Fibroblast of lung (primary cell): ENCODE measurements around the gene LRRFIP1. TPM values are rescaled to one million over a fixed set of nuclear protein-coding genes. Genes with fewer than 3 reads are reported as not detected.

Source experiments
- DNase-seq, 2 donors: peaks; one replicate each; pipeline versions ENCODE4 v3.0.0 to v3.0.0-alpha.2; 2010; ENCODE audit warnings: low read depth in 2 of 2
- H2AFZ ChIP-seq: 2 replicates; pipeline ENCODE4 v1.5.1; 2012; ENCODE audit warnings: low read length, control low read depth, inconsistent platforms
- H3K27ac ChIP-seq: 2 replicates; pipeline ENCODE4 v1.5.1; 2011; ENCODE audit warnings: low read length, control low read depth; ENCODE audit not compliant: insufficient read depth
- H3K27me3 ChIP-seq: 2 replicates; pipeline ENCODE4 v1.5.1; 2011; ENCODE audit warnings: mild to moderate bottlenecking, low read length; ENCODE audit not compliant: control insufficient read depth, insufficient read depth
- H3K36me3 ChIP-seq: 2 replicates; pipeline ENCODE4 v1.5.1; 2011; ENCODE audit warnings: low read length; ENCODE audit not compliant: control insufficient read depth, insufficient read depth
- H3K4me1 ChIP-seq: 2 replicates; pipeline ENCODE4 v1.5.1; 2011; ENCODE audit warnings: low read length; ENCODE audit not compliant: control insufficient read depth, insufficient read depth; ENCODE audit errors: extremely low read depth
- H3K4me2 ChIP-seq: 2 replicates; pipeline ENCODE4 v1.5.1; 2011; ENCODE audit warnings: low read length, control low read depth; ENCODE audit not compliant: insufficient read depth; ENCODE audit errors: extremely low read depth
- H3K4me3 ChIP-seq, 4 experiments: fragments of 200-600 bp in 1 of 4; sonication (generic) in 1 of 4; replicated peaks in 1 of 4; 2 replicates each; pipeline ENCODE4 v1.5.1; 2011 to 2016; ENCODE audit warnings: low read length in 4 of 4, low read depth in 3 of 4, mild to moderate bottlenecking in 3 of 4, control low read depth in 2 of 4, inconsistent platforms in 1 of 4, mixed read lengths in 1 of 4; ENCODE audit not compliant: insufficient read depth in 1 of 4; ENCODE audit errors: control extremely low read depth in 1 of 4
- H3K79me2 ChIP-seq: 2 replicates; pipeline ENCODE4 v1.5.1; 2012; ENCODE audit warnings: mild to moderate bottlenecking, low read length, inconsistent platforms; ENCODE audit not compliant: control insufficient read depth, insufficient read depth
- H3K9ac ChIP-seq: 2 replicates; pipeline ENCODE4 v1.5.1; 2011; ENCODE audit warnings: mild to moderate bottlenecking, low read length, control low read depth; ENCODE audit not compliant: insufficient read depth
- H3K9me3 ChIP-seq: 2 replicates; pipeline ENCODE4 v1.5.1; 2012; ENCODE audit warnings: low read depth, low read length; ENCODE audit not compliant: control insufficient read depth, insufficient read depth
- H4K20me1 ChIP-seq: 2 replicates; pipeline ENCODE4 v1.5.1; 2011; ENCODE audit warnings: low read length; ENCODE audit not compliant: control insufficient read depth, insufficient read depth; ENCODE audit errors: extremely low read depth
- EZH2 ChIP-seq: IDR thresholded peaks from 2 replicates; pipeline ENCODE4 v1.5.1; 2012; ENCODE audit warnings: low read length, control low read depth, mild to moderate bottlenecking; ENCODE audit errors: missing control alignments
- polyA plus RNA-seq, 2 donors: library from polyadenylated mRNA; depleted of rRNA in 1 of 2; stranded (reverse) in 1 of 2; unstranded in 1 of 2; fragments of >200 nt; gene quantifications; 2 replicates each; pipeline ENCODE4 v1.2.1, GENCODE V29; 2011 to 2012; ENCODE audit warnings: missing spikeins in 1 of 2
- total RNA-seq: library from RNA; depleted of rRNA; stranded (reverse); fragments of >200 nt; gene quantifications from 2 replicates; pipeline ENCODE4 v1.2.1, GENCODE V29; 2014
- TF ChIP-seq, protein P1 (sequence below), 2 donors: IDR thresholded peaks in 1 of 2; conservative IDR thresholded peaks in 1 of 2; 1 replicate in 1 of 2; 2 replicates in 1 of 2; pipeline ENCODE4 v1.5.1; 2011 to 2012; ENCODE audit warnings: low read length in 2 of 2, control low read depth in 1 of 2, inconsistent platforms in 1 of 2, low read depth in 1 of 2, mild to moderate bottlenecking in 1 of 2

LRRFIP1 gene
- total and polyA plus RNA-seq, 2 donors (not counting 1 experiment from before 2014, with no cell fraction given) = 58.1 to 113 TPM

DNA sequence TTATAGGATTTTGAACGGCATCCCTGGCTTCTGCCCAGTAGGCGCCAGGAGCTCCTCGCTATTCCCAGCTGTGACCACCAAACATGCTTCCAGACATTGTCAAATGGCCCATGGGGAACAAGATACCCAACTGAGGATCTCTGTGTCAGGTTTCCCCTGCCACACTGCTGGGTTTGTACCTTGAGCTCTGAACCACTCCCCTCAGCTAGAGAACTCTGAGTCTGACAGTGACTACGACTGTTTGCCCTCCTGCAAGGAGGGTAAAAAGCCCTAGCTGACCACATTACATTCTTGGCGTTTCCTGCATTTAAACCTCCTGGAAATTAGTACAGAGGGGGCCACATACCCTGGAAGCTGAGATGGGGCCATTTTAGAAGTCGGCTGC lies 12.4 kb downstream of the LRRFIP1 start:
- Histone ChIP-seq H3K9ac (no peak overlapping the region), H2AFZ (no peak overlapping the region), H3K79me2 (no peaks in the 10 kb centered on the region), H3K36me3 (no peaks in the 10 kb centered on the region), H3K4me2 (no peak overlapping the region), H3K4me3 (no peak overlapping the region), H3K4me1 (no peaks in the 10 kb centered on the region), H3K9me3 (no peaks in the 10 kb centered on the region), H4K20me1 (no peaks in the 10 kb centered on the region), H3K27ac (no peak overlapping the region), H3K27me3 (no peaks in the 10 kb centered on the region)
- DNase-seq = no peak
- TF ChIP-seq, protein P1, sequence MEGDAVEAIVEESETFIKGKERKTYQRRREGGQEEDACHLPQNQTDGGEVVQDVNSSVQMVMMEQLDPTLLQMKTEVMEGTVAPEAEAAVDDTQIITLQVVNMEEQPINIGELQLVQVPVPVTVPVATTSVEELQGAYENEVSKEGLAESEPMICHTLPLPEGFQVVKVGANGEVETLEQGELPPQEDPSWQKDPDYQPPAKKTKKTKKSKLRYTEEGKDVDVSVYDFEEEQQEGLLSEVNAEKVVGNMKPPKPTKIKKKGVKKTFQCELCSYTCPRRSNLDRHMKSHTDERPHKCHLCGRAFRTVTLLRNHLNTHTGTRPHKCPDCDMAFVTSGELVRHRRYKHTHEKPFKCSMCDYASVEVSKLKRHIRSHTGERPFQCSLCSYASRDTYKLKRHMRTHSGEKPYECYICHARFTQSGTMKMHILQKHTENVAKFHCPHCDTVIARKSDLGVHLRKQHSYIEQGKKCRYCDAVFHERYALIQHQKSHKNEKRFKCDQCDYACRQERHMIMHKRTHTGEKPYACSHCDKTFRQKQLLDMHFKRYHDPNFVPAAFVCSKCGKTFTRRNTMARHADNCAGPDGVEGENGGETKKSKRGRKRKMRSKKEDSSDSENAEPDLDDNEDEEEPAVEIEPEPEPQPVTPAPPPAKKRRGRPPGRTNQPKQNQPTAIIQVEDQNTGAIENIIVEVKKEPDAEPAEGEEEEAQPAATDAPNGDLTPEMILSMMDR (conservative IDR thresholded peaks at IDR 0.05 in 1 of 2, IDR thresholded peaks at IDR 0.05 in 1 of 2; ENCODE audit: low read depth in 1 of 2, low read length in 2 of 2) = no peak
- TF ChIP-seq EZH2 = no peak

DNA sequence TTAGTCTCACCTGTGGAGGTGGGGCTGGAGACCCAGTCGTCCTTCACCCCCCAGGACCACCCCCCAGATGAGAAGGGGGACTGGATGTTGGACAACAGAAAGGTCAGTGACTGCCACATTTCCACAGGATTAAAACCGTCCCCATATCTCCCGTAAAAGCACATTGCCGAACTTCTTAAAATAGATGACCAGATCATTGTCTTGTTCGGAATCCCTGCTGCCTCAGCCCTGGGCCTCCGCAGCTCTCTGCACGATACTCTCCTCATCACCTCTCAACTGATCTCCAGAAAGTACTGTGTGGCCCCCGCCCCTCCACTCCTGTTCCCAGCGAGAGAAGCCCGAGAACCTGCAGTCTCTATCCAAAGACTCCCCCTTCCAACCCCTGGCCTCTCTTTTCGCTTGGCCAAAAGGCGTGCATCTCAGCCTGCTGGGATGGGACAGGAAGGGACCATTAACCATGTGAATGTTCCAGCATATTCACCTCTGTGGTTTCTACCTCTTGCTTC lies 13.2 kb downstream of the LRRFIP1 start:
- Histone ChIP-seq H4K20me1 (no peaks in the 10 kb centered on the region), H3K4me3 (no peak overlapping the region), H3K27me3 (no peaks in the 10 kb centered on the region), H3K9ac (no peak overlapping the region), H3K9me3 (no peaks in the 10 kb centered on the region), H3K4me2 (no peak overlapping the region), H3K27ac (no peak overlapping the region), H3K36me3 (no peaks in the 10 kb centered on the region), H3K79me2 (no peaks in the 10 kb centered on the region), H2AFZ (no peak overlapping the region), H3K4me1 (no peaks in the 10 kb centered on the region)
- no peak for TF ChIP-seq EZH2
- DNase-seq = no peak

DNA sequence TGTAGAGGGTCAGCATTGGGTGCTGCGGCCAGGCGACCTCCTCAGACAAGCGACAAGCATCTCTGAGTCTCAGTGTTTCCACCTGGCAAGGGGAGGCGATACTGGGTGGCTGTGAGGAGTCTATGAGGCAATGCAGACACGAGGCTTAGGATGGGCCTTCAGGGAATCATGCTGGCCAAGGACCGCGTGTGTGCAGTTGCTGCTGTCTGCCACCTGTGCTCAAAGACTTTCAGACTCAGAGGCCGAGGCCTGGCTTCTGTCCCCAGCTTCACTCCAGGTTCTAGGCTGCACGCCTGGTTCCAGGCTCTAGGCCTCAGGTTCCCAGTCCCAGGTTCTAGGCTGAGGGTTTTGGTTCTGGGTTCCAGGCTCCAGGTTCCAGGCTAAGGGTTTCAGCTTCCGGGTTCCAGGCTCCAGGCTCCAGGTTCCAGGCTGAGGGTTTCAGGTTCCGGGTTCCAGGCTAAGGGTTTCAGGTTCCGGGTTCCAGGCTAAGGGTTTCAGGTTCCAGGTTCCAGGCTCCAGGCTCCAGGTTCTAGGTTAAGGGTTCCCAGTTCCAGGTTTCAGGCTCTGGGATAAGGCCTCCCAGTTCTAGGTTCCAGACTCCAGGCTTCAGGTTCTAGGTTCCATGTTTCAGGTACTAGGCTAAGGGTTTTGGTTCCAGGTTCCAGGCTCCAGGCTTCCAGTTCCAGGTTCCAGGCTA lies 14.8 kb downstream of the LRRFIP1 start:
- no peaks in the 10 kb centered on the region for H3K9me3 ChIP-seq
- no peaks in the 10 kb centered on the region for H3K27me3 ChIP-seq
- H3K27ac ChIP-seq = no peak overlapping the region
- no peaks in the 10 kb centered on the region for H3K36me3 ChIP-seq
- TF ChIP-seq, protein P1 (conservative IDR thresholded peaks at IDR 0.05 in 1 of 2, IDR thresholded peaks at IDR 0.05 in 1 of 2; ENCODE audit: low read depth in 1 of 2, low read length in 2 of 2) = no peak
- TF ChIP-seq EZH2 = no peak
- H3K9ac ChIP-seq = no peak overlapping the region
- DNase-seq = no peak
- no peak overlapping the region for H3K4me3 ChIP-seq
- H3K4me1 ChIP-seq = no peaks in the 10 kb centered on the region
- H4K20me1 ChIP-seq = no peaks in the 10 kb centered on the region
- H3K79me2 ChIP-seq = no peaks in the 10 kb centered on the region
- no peak overlapping the region for H3K4me2 ChIP-seq
- no peak overlapping the region for H2AFZ ChIP-seq
